VCaP (cell line): Measurements from ENCODE around the gene TAGAP.

Source experiments
- H3K27ac ChIP-seq: fragments of 450-650 bp; 2 replicates; pipeline ENCODE4 v1.5.1; 2017
- CTCF ChIP-seq: fragments of 450-650 bp; conservative IDR thresholded peaks from 2 replicates; pipeline ENCODE4 v1.5.1; 2017; ENCODE audit warnings: mild to moderate bottlenecking, moderate library complexity

TAGAP gene

GRCh38 chr6:159067334-159067733 is 22.5 kb upstream of the TAGAP start:
- no peak for TF ChIP-seq CTCF

GRCh38 chr6:159066483-159066882 is 21.7 kb upstream of the TAGAP start:
- TF ChIP-seq CTCF, result no peak
- no peak overlapping the region; the same call in 1 of the 2 replicates for H3K27ac ChIP-seq

More at GRCh38 chr6:159067334-159067733, 22.5 kb upstream of the TAGAP start:
- H3K27ac ChIP-seq, result no peak overlapping the region; the same call in 1 of the 2 replicates

- no peak for TF ChIP-seq CTCF
Observed at GRCh38 chr6:159065759-159066329, 21.1 kb upstream of the TAGAP start.

GRCh38 chr6:159065091-159065490 is 20.3 kb upstream of the TAGAP start:
- no peak for TF ChIP-seq CTCF
- no peak overlapping the region for H3K27ac ChIP-seq

More at GRCh38 chr6:159065759-159066329, 21.1 kb upstream of the TAGAP start:
- H3K27ac ChIP-seq, result no peak overlapping the region; the same call in 1 of the 2 replicates

GRCh38 chr6:159064477-159064876 is 19.7 kb upstream of the TAGAP start:
- TF ChIP-seq CTCF, result no peak
- H3K27ac ChIP-seq, result no peak overlapping the region

- no peak overlapping the region for H3K27ac ChIP-seq
Observed at GRCh38 chr6:159063549-159063948, 18.8 kb upstream of the TAGAP start.

GRCh38 chr6:159062976-159063375 is 18.2 kb upstream of the TAGAP start:
- H3K27ac ChIP-seq, result no peak overlapping the region
- no peak for TF ChIP-seq CTCF

More at GRCh38 chr6:159063549-159063948, 18.8 kb upstream of the TAGAP start:
- no peak for TF ChIP-seq CTCF
